SIG-M5 treated with dmso at 0.1 percent for 504 hours (cell line): Measurements from ENCODE around the gene RAB33A.

Source experiments
- DNase-seq: peaks from one replicate; lab custom pipeline; 2025; ENCODE audit not compliant: unreplicated experiment; lab: John Stamatoyannopoulos, UW

Gene RAB33A

GRCh38 chrX:130171446-130172126 is at the start of gene RAB33A:
Gene RAB33A (plus strand): TSS chrX:130171962. CDS start chrX:130172063, 101 bp downstream.
- no peak for DNase-seq

- DNase-seq, result no peak
Observed at GRCh38 chrX:130124577-130124976, 47.2 kb upstream of the RAB33A start.

GRCh38 chrX:130125091-130125874 is 46.5 kb upstream of the RAB33A start:
- no peak for DNase-seq

- no peak for DNase-seq
Observed at GRCh38 chrX:130130990-130131389, 40.8 kb upstream of the RAB33A start.

- DNase-seq, result no peak
Observed at GRCh38 chrX:130136496-130136895, 35.3 kb upstream of the RAB33A start.

GRCh38 chrX:130136961-130137360 is 34.8 kb upstream of the RAB33A start:
- DNase-seq, result no peak

GRCh38 chrX:130139474-130140201 is 32.1 kb upstream of the RAB33A start:
- DNase-seq, result no peak

GRCh38 chrX:130144509-130144908 is 27.3 kb upstream of the RAB33A start:
- no peak for DNase-seq

GRCh38 chrX:130145123-130145522 is 26.6 kb upstream of the RAB33A start:
- DNase-seq, result no peak

- no peak for DNase-seq
Observed at GRCh38 chrX:130147631-130148030, 24.1 kb upstream of the RAB33A start.

- DNase-seq, result no peak
Observed at GRCh38 chrX:130155564-130155963, 16.2 kb upstream of the RAB33A start.

GRCh38 chrX:130158311-130158710 is 13.5 kb upstream of the RAB33A start:
- DNase-seq, result no peak

- no peak for DNase-seq
Observed at GRCh38 chrX:130159776-130160175, 12.0 kb upstream of the RAB33A start.

GRCh38 chrX:130162094-130162735 is 9.5 kb upstream of the RAB33A start:
- no peak for DNase-seq

- no peak for DNase-seq
Observed at GRCh38 chrX:130163398-130163797, 8.4 kb upstream of the RAB33A start.

- peak; percentile 34 for DNase-seq
Observed at GRCh38 chrX:130165181-130165702, 6.5 kb upstream of the RAB33A start.

GRCh38 chrX:130165703-130166502 is 5.9 kb upstream of the RAB33A start, which contains the start of gene AIFM1:
Gene AIFM1 (minus strand): TSS chrX:130165841. CDS start chrX:130165656, 185 bp downstream.
- peak; percentile 86 for DNase-seq

- DNase-seq, result no peak
Observed at GRCh38 chrX:130166503-130166777, 5.3 kb upstream of the RAB33A start.

GRCh38 chrX:130167040-130167439 is 4.7 kb upstream of the RAB33A start:
- no peak for DNase-seq

GRCh38 chrX:130170752-130171445 is 863 bp upstream of the RAB33A start:
- peak; percentile 48 for DNase-seq
